ENCODE results near the gene TSSC4. TPM values are rescaled to one million over a fixed set of nuclear protein-coding genes. Genes with fewer than 3 reads are reported as not detected.

Gene TSSC4
- total and polyA plus RNA-seq, 4 donors, result 16.4 to 50.9 (median 45.8) TPM

- WGBS (ENCODE audit: insufficient coverage), result 92% methylated on average over 20 of the region's 20 CpGs
- H3K4me1 ChIP-seq (ENCODE audit: control insufficient read depth, insufficient read depth, low read length), result peaks cover 48% of the 10 kb centered on the region
- no peak overlapping the region for H3K4me3 ChIP-seq (ENCODE audit: low read depth, low read length)
- no peaks in the 10 kb centered on the region for H3K9me3 ChIP-seq (ENCODE audit: control insufficient read depth, insufficient read depth, low read length)
- H3K27me3 ChIP-seq (ENCODE audit: control insufficient read depth, insufficient read depth, low read length), result no peaks in the 10 kb centered on the region
- no peak overlapping the region for H3K27ac ChIP-seq (ENCODE audit: low read depth, low read length)
- DNase-seq (ENCODE audit: low read depth in 4 of 6, low spot score in 6 of 6), result no peak
- peaks cover 90% of the 10 kb centered on the region for H3K36me3 ChIP-seq (ENCODE audit: control insufficient read depth, insufficient read depth, low read length)
Observed at GRCh38 chr11:2391181-2391975, 9.2 kb upstream of the TSSC4 start.

GRCh38 chr11:2392241-2392959 lies 8.2 kb upstream of the TSSC4 start:
- no peak overlapping the region for H3K27ac ChIP-seq (ENCODE audit: low read depth, low read length)
- H3K9me3 ChIP-seq (ENCODE audit: control insufficient read depth, insufficient read depth, low read length), result no peaks in the 10 kb centered on the region
- no peak overlapping the region for H3K4me3 ChIP-seq (ENCODE audit: low read depth, low read length)
- 93% methylated on average over 24 of the region's 26 CpGs for WGBS (ENCODE audit: insufficient coverage)
- no peaks in the 10 kb centered on the region for H3K27me3 ChIP-seq (ENCODE audit: control insufficient read depth, insufficient read depth, low read length)
- no peak for DNase-seq (ENCODE audit: low read depth in 4 of 6, low spot score in 6 of 6)
- peaks cover 94% of the 10 kb centered on the region for H3K36me3 ChIP-seq (ENCODE audit: control insufficient read depth, insufficient read depth, low read length)
- peaks cover 37% of the 10 kb centered on the region for H3K4me1 ChIP-seq (ENCODE audit: control insufficient read depth, insufficient read depth, low read length)

GRCh38 chr11:2393111-2393868 lies 7.3 kb upstream of the TSSC4 start:
- peaks cover 29% of the 10 kb centered on the region for H3K4me1 ChIP-seq (ENCODE audit: control insufficient read depth, insufficient read depth, low read length)
- peaks cover 92% of the 10 kb centered on the region for H3K36me3 ChIP-seq (ENCODE audit: control insufficient read depth, insufficient read depth, low read length)
- WGBS (ENCODE audit: insufficient coverage), result 90% methylated on average over 27 of the region's 27 CpGs
- DNase-seq (ENCODE audit: low read depth in 4 of 6, low spot score in 6 of 6), result no peak
- no peak overlapping the region for H3K27ac ChIP-seq (ENCODE audit: low read depth, low read length)
- H3K4me3 ChIP-seq (ENCODE audit: low read depth, low read length), result no peak overlapping the region
- no peaks in the 10 kb centered on the region for H3K9me3 ChIP-seq (ENCODE audit: control insufficient read depth, insufficient read depth, low read length)
- no peaks in the 10 kb centered on the region for H3K27me3 ChIP-seq (ENCODE audit: control insufficient read depth, insufficient read depth, low read length)

- 85% methylated on average over 32 of the region's 34 CpGs for WGBS (ENCODE audit: insufficient coverage)
- Histone ChIP-seq H3K27ac (ENCODE audit: low read depth, low read length) (no peak overlapping the region), H3K4me3 (ENCODE audit: low read depth, low read length) (no peak overlapping the region), H3K9me3 (ENCODE audit: control insufficient read depth, insufficient read depth, low read length) (no peaks in the 10 kb centered on the region), H3K4me1 (ENCODE audit: control insufficient read depth, insufficient read depth, low read length) (peaks cover 27% of the 10 kb centered on the region), H3K27me3 (ENCODE audit: control insufficient read depth, insufficient read depth, low read length) (no peaks in the 10 kb centered on the region), H3K36me3 (ENCODE audit: control insufficient read depth, insufficient read depth, low read length) (peaks cover 89% of the 10 kb centered on the region)
- DNase-seq (ENCODE audit: low read depth in 4 of 6, low spot score in 6 of 6), result no peak
Observed at GRCh38 chr11:2393941-2394817, 6.4 kb upstream of the TSSC4 start.

- no peak overlapping the region for H3K4me3 ChIP-seq (ENCODE audit: low read depth, low read length)
- H3K9me3 ChIP-seq (ENCODE audit: control insufficient read depth, insufficient read depth, low read length), result no peaks in the 10 kb centered on the region
- peaks cover 27% of the 10 kb centered on the region for H3K4me1 ChIP-seq (ENCODE audit: control insufficient read depth, insufficient read depth, low read length)
- DNase-seq (ENCODE audit: low read depth in 4 of 6, low spot score in 6 of 6), result no peak
- H3K27ac ChIP-seq (ENCODE audit: low read depth, low read length), result no peak overlapping the region
- peaks cover 87% of the 10 kb centered on the region for H3K36me3 ChIP-seq (ENCODE audit: control insufficient read depth, insufficient read depth, low read length)
- WGBS (ENCODE audit: insufficient coverage), result 95% methylated on average over 7 of the region's 8 CpGs
- H3K27me3 ChIP-seq (ENCODE audit: control insufficient read depth, insufficient read depth, low read length), result no peaks in the 10 kb centered on the region
Observed at GRCh38 chr11:2394818-2395105, 5.8 kb upstream of the TSSC4 start.

GRCh38 chr11:2395211-2395730 lies 5.3 kb upstream of the TSSC4 start:
- H3K36me3 ChIP-seq (ENCODE audit: control insufficient read depth, insufficient read depth, low read length), result peaks cover 85% of the 10 kb centered on the region
- no peak for DNase-seq (ENCODE audit: low read depth in 4 of 6, low spot score in 6 of 6)
- H3K27me3 ChIP-seq (ENCODE audit: control insufficient read depth, insufficient read depth, low read length), result no peaks in the 10 kb centered on the region
- no peak overlapping the region for H3K4me3 ChIP-seq (ENCODE audit: low read depth, low read length)
- 91% methylated on average over 24 of the region's 26 CpGs for WGBS (ENCODE audit: insufficient coverage)
- peaks cover 26% of the 10 kb centered on the region for H3K4me1 ChIP-seq (ENCODE audit: control insufficient read depth, insufficient read depth, low read length)
- no peak overlapping the region for H3K27ac ChIP-seq (ENCODE audit: low read depth, low read length)
- no peaks in the 10 kb centered on the region for H3K9me3 ChIP-seq (ENCODE audit: control insufficient read depth, insufficient read depth, low read length)

GRCh38 chr11:2395856-2396255 lies 4.7 kb upstream of the TSSC4 start:
- no peaks in the 10 kb centered on the region for H3K9me3 ChIP-seq (ENCODE audit: control insufficient read depth, insufficient read depth, low read length)
- peaks cover 22% of the 10 kb centered on the region for H3K4me1 ChIP-seq (ENCODE audit: control insufficient read depth, insufficient read depth, low read length)
- 97% methylated on average over 17 of the region's 17 CpGs for WGBS (ENCODE audit: insufficient coverage)
- H3K27me3 ChIP-seq (ENCODE audit: control insufficient read depth, insufficient read depth, low read length), result no peaks in the 10 kb centered on the region
- DNase-seq (ENCODE audit: low read depth in 4 of 6, low spot score in 6 of 6), result no peak
- H3K27ac ChIP-seq (ENCODE audit: low read depth, low read length), result no peak overlapping the region
- no peak overlapping the region for H3K4me3 ChIP-seq (ENCODE audit: low read depth, low read length)
- H3K36me3 ChIP-seq (ENCODE audit: control insufficient read depth, insufficient read depth, low read length), result peaks cover 80% of the 10 kb centered on the region

GRCh38 chr11:2396471-2396870 lies 4.1 kb upstream of the TSSC4 start:
- no peaks in the 10 kb centered on the region for H3K9me3 ChIP-seq (ENCODE audit: control insufficient read depth, insufficient read depth, low read length)
- H3K36me3 ChIP-seq (ENCODE audit: control insufficient read depth, insufficient read depth, low read length), result peaks cover 77% of the 10 kb centered on the region
- H3K27me3 ChIP-seq (ENCODE audit: control insufficient read depth, insufficient read depth, low read length), result no peaks in the 10 kb centered on the region
- H3K4me3 ChIP-seq (ENCODE audit: low read depth, low read length), result no peak overlapping the region
- 90% methylated on average over 26 of the region's 26 CpGs for WGBS (ENCODE audit: insufficient coverage)
- H3K4me1 ChIP-seq (ENCODE audit: control insufficient read depth, insufficient read depth, low read length), result peaks cover 27% of the 10 kb centered on the region
- no peak overlapping the region for H3K27ac ChIP-seq (ENCODE audit: low read depth, low read length)
- DNase-seq (ENCODE audit: low read depth in 4 of 6, low spot score in 6 of 6), result no peak

GRCh38 chr11:2397005-2397404 lies 3.5 kb upstream of the TSSC4 start:
- H3K27me3 ChIP-seq (ENCODE audit: control insufficient read depth, insufficient read depth, low read length), result no peaks in the 10 kb centered on the region
- no peak overlapping the region for H3K4me3 ChIP-seq (ENCODE audit: low read depth, low read length)
- WGBS (ENCODE audit: insufficient coverage), result 94% methylated on average over 12 of the region's 12 CpGs
- H3K27ac ChIP-seq (ENCODE audit: low read depth, low read length), result no peak overlapping the region
- peaks cover 76% of the 10 kb centered on the region for H3K36me3 ChIP-seq (ENCODE audit: control insufficient read depth, insufficient read depth, low read length)
- peaks cover 32% of the 10 kb centered on the region for H3K4me1 ChIP-seq (ENCODE audit: control insufficient read depth, insufficient read depth, low read length)
- no peak for DNase-seq (ENCODE audit: low read depth in 4 of 6, low spot score in 6 of 6)
- H3K9me3 ChIP-seq (ENCODE audit: control insufficient read depth, insufficient read depth, low read length), result no peaks in the 10 kb centered on the region

All from spinal cord (tissue), 10 donors.